ENCODE results near the gene IGSF3.

DNA sequence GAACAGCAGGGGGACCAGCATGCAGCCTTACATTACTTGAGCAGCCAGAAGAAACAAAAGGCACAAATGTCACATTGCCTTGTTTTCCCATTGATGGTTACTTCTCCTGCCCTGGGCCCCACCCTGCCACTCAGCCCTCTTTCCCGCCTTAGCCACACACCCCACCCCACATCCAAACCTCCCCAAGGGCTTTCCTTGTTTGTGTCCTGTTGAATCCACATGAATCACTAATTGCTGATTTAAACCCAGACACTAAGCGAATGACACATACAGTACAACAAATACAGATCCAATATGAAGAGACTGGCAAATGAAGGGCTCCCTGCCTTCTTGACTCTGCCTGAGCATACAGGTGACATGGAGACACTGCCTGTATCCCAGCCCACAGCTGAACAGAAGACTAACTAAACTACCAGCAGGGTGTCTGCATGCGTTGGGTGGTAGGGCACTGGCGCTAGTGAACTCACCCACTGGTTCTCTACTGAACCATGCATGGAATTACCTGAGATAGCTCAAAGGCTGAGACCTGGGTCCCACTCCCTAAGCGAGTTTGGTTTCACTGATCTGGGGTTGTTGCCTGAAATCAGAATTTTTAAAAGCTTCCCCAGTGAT lies 3.1 kb downstream of the IGSF3 start:
- TF ChIP-seq CTCF (IDR thresholded peaks at IDR 0.05 in 4 of 5, conservative IDR thresholded peaks at IDR 0.05 in 1 of 5) (no peak), POLR2A (IDR thresholded peaks at IDR 0.05) (no peak)

All from gastrocnemius medialis (tissue), 4 donors.